IPS DF 6.9 (cell line): ENCODE results near the gene HMCN2.

Source experiments
- DNase-seq: peaks from one replicate; pipeline ENCODE4 v3.0.0-alpha.2; 2013; ENCODE audit warnings: low read depth, low spot score
- H3K27ac ChIP-seq: one replicate; pipeline ENCODE4 v1.5.1; 2013; ENCODE audit warnings: low read length, control low read depth
- H3K27me3 ChIP-seq: 2 replicates; pipeline ENCODE4 v1.6.1; 2013; ENCODE audit warnings: mild to moderate bottlenecking, low read length; ENCODE audit not compliant: control insufficient read depth, insufficient read depth
- H3K36me3 ChIP-seq: 2 replicates; pipeline ENCODE4 v1.6.1; 2013; ENCODE audit warnings: low read length; ENCODE audit not compliant: control insufficient read depth, insufficient read depth
- H3K4me1 ChIP-seq: 2 replicates; pipeline ENCODE4 v1.6.1; 2013; ENCODE audit warnings: low read length; ENCODE audit not compliant: control insufficient read depth, insufficient read depth
- H3K4me3 ChIP-seq: 2 replicates; pipeline ENCODE4 v1.5.1; 2013; ENCODE audit warnings: mild to moderate bottlenecking, low read length
- H3K9me3 ChIP-seq: 2 replicates; pipeline ENCODE4 v1.6.1; 2013; ENCODE audit warnings: low read length, inconsistent platforms; ENCODE audit not compliant: control insufficient read depth, insufficient read depth
- WGBS: extraction: QIAGEN DNeasy Blood & Tissue Kit; methylation state at CpG from one replicate; pipeline ENCODE4 v1.1.7; 2013; ENCODE audit warnings: mixed read lengths, missing lambda C conversion rate; ENCODE audit not compliant: insufficient read length, insufficient coverage; 5-methylcytosine and 5-hydroxymethylcytosine counted together

The HMCN2 gene

GRCh38 chr9:130230631-130231030 lies 34.9 kb upstream of the HMCN2 start:
- Histone ChIP-seq H3K27me3 (no peaks in the 10 kb centered on the region), H3K4me3 (no peak overlapping the region), H3K9me3 (no peaks in the 10 kb centered on the region; the same call in 1 of the 2 replicates), H3K27ac (no peak overlapping the region), H3K4me1 (no peaks in the 10 kb centered on the region; the same call in 1 of the 2 replicates), H3K36me3 (peaks cover 13% of the 10 kb centered on the region; the same call in 1 of the 2 replicates)
- DNase-seq: no peak
- WGBS: no CpG with 5 or more reads among the region's 1 CpG

DNA sequence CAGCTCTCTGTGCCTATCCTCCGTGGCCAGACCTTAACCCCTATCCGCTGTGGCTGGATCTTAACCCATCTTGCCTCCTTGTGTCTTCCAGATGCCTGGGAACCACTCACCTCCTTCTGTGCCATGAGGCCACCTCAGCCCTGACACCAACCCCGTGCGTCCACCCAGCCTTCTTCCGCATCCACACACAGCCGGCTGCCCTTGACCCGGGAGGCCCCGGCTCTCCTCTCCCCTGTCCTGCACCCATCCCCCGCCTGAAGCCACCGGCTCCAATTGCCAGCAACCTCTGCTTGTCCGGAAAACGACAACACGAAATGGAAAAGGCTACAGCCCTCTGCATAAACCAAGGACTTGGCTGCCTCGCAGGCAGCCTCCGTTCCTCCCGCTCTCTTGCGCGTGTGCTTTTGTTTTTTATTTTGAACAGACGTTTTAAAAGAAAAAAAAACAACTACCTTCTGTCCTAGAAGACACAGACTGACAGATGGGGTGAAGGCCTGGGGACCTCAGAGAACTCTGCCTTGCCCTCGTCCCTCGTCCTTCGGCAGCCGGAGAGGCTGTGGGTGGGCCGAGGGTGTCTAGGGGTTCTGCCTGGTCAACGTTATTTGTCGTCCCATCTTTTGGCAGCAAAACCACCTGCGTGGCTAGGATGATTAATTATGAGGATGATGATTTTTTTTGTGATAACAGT lies 32.5 kb upstream of the HMCN2 start:
- Histone ChIP-seq H3K9me3 (no peaks in the 10 kb centered on the region), H3K4me1 (peaks cover 1% of the 10 kb centered on the region; the same call in 1 of the 2 replicates), H3K36me3 (peaks cover 10% of the 10 kb centered on the region; the same call in 1 of the 2 replicates), H3K27ac (no peak overlapping the region), H3K4me3 (no peak overlapping the region), H3K27me3 (no peaks in the 10 kb centered on the region)
- no peak for DNase-seq
- WGBS: no CpG with 5 or more reads among the region's 27 CpGs

DNA sequence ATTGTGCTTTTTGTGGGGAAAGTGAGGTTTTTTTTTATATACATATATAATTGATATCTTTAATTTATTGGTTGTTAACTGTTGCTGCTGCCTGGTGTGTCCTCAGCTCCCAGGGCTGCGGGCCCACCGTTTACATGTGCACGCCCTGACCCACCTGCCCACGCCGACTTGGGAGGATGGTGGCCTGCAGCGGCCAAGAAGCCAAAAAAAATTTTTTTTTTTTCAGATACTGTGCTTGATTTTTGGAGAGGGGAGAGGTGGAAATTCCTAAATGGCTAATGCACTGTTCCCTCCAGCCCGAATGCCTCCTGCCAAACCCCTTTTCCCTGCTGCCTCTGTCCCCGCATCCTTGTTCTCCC lies 32.0 kb upstream of the HMCN2 start:
- no peaks in the 10 kb centered on the region for H3K9me3 ChIP-seq
- no peak overlapping the region for H3K4me3 ChIP-seq
- no CpG with 5 or more reads among the region's 8 CpGs for WGBS
- H3K27ac ChIP-seq: no peak overlapping the region
- DNase-seq: no peak
- peaks cover 10% of the 10 kb centered on the region; the same call in 1 of the 2 replicates for H3K36me3 ChIP-seq
- H3K27me3 ChIP-seq: no peaks in the 10 kb centered on the region
- H3K4me1 ChIP-seq: peaks cover 2% of the 10 kb centered on the region; the same call in 1 of the 2 replicates

DNA sequence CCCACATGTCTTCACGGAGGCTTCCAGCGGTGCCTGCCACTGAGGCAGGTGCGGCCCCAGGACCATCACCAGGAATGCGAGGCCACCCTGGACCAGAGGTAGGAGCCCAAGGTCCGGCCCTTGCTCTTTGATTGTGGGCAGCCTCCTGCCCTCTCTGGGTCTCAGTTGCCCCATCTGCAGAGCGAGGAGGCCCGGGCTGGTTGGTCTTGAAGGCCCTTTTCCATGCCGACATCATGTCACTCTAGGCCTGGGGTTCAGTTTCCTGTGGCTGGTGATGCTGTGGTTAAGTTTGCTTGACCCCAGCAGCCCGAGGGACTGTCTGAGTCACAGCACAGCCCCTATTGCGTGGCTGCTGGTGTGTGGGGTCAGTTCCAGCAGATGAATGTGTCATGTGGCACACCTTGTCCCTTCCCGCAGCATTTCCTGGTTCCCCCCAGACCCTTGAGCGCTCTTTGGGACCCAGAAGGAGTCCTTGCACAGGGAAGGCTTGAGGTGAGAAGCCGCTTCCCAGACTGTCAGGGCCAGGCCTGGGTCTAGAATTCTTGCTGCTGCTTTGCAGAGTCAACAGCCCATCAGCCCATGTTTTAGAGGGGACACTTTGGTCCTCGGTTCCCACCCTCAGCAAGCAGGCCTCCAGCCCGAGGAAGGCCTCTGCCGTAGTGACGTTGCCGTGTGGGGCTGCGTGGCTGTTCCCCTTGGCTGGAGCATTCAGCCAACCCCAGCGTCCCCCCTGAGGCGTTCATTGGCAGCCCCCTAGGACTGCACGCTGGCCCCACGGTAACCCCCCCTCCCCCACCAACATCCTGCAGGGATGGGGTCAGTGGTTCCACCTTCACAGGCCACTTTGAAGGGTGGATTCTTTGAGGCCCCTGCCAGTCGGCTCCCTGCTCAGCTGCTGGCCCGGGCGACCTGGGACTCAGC lies 31.0 kb upstream of the HMCN2 start:
- Histone ChIP-seq H3K4me3 (no peak overlapping the region), H3K27me3 (no peaks in the 10 kb centered on the region), H3K9me3 (no peaks in the 10 kb centered on the region), H3K36me3 (peaks cover 10% of the 10 kb centered on the region; the same call in 1 of the 2 replicates), H3K4me1 (peaks cover 2% of the 10 kb centered on the region; the same call in 1 of the 2 replicates), H3K27ac (no peak overlapping the region)
- DNase-seq: no peak
- no CpG with 5 or more reads among the region's 26 CpGs for WGBS

GRCh38 chr9:130235558-130236435 lies 29.8 kb upstream of the HMCN2 start:
- Histone ChIP-seq H3K9me3 (no peaks in the 10 kb centered on the region), H3K27me3 (no peaks in the 10 kb centered on the region), H3K27ac (no peak overlapping the region), H3K4me3 (no peak overlapping the region), H3K36me3 (peaks cover 10% of the 10 kb centered on the region; the same call in 1 of the 2 replicates), H3K4me1 (peaks cover 4% of the 10 kb centered on the region)
- DNase-seq: no peak
- WGBS: no CpG with 5 or more reads among the region's 45 CpGs

- H3K27me3 ChIP-seq: no peaks in the 10 kb centered on the region
- WGBS: no CpG with 5 or more reads among the region's 10 CpGs
- no peak for DNase-seq
- H3K4me1 ChIP-seq: peaks cover 4% of the 10 kb centered on the region
- peaks cover 10% of the 10 kb centered on the region; the same call in 1 of the 2 replicates for H3K36me3 ChIP-seq
- H3K9me3 ChIP-seq: no peaks in the 10 kb centered on the region
- H3K27ac ChIP-seq: no peak overlapping the region
- no peak overlapping the region for H3K4me3 ChIP-seq
Measured at GRCh38 chr9:130236436-130236985, 29.0 kb upstream of the HMCN2 start.

- no CpG with 5 or more reads among the region's 11 CpGs for WGBS
- H3K27ac ChIP-seq: no peak overlapping the region
- no peak for DNase-seq
Measured at GRCh38 chr9:130237076-130237475, 28.5 kb upstream of the HMCN2 start.

GRCh38 chr9:130237763-130238524 lies 27.6 kb upstream of the HMCN2 start:
- no peak for DNase-seq
- Histone ChIP-seq H3K36me3 (peaks cover 9% of the 10 kb centered on the region; the same call in 1 of the 2 replicates), H3K4me3 (no peak overlapping the region), H3K27me3 (no peaks in the 10 kb centered on the region), H3K4me1 (peaks cover 7% of the 10 kb centered on the region), H3K27ac (no peak overlapping the region), H3K9me3 (no peaks in the 10 kb centered on the region)
- WGBS: no CpG with 5 or more reads among the region's 17 CpGs

More at GRCh38 chr9:130237076-130237475, 28.5 kb upstream of the HMCN2 start:
- no peak overlapping the region for H3K4me3 ChIP-seq
- H3K4me1 ChIP-seq: peaks cover 4% of the 10 kb centered on the region
- no peaks in the 10 kb centered on the region for H3K27me3 ChIP-seq
- H3K36me3 ChIP-seq: peaks cover 10% of the 10 kb centered on the region; the same call in 1 of the 2 replicates
- no peaks in the 10 kb centered on the region for H3K9me3 ChIP-seq

DNA sequence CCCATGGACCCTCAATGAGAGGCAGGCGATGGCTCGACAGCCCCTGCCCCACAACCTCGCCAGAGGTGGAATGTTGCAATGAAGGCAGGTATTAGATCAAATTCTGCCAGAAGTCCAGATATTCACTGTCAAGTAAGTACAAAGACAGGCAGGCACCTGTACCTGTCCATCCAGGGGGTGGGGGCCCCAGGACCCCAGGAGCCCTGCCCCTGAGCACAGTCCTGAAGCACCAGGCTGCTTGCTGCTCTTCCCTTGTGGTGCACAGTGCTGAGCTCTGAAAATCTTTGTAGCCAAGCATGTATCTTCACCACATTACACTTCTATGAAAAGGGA lies 26.2 kb upstream of the HMCN2 start:
- H3K27ac ChIP-seq: no peak overlapping the region
- H3K4me1 ChIP-seq: peaks cover 7% of the 10 kb centered on the region
- H3K36me3 ChIP-seq: peaks cover 2% of the 10 kb centered on the region; the same call in 1 of the 2 replicates
- no peaks in the 10 kb centered on the region for H3K27me3 ChIP-seq
- no CpG with 5 or more reads among the region's 3 CpGs for WGBS
- DNase-seq: no peak
- H3K9me3 ChIP-seq: no peaks in the 10 kb centered on the region
- no peak overlapping the region for H3K4me3 ChIP-seq
